ENCODE measurements around the gene ATCAY. TPM values are rescaled to one million over a fixed set of nuclear protein-coding genes. Genes with fewer than 3 reads are reported as not detected.
"Not testable (repeated sequence)": the region's sequence is repeated elsewhere in the genome, so short reads cannot be mapped to it uniquely, and the experiment has no call there.

ATCAY gene
- total RNA-seq, 1 donor from 2014 or later, result not detected

DNA sequence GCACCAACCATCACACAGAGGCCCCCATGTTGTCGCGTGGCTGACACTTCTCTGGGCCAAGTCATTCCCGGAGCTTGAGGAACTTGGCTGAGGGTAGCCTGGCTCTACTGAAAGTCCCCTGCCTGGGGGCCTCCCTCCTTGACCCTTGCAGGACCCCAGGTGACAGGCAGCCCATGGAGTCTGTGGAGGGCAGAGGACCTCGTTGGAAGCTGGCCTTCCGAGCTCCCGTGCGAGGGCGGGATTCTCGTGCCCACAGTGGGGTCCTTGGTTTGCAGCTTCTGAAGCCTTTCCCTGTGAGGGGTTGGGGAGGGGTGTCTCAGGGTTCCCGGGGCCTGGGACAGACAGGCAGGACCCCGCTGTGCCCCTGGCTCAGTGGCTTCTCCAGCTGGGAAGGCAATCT lies 68.8 kb downstream of the ATCAY start:
- H3K27ac ChIP-seq (replicated peaks), result peak overlapping the region; percentile 95
- H3K4me3 ChIP-seq, result peak overlapping the region; percentile 74
- no peak for DNase-seq
- H3K9me3 ChIP-seq (replicated peaks), result no peaks in the 10 kb centered on the region
- intact Hi-C loops (cut with micrococcal nuclease), result no loop called here
- no peaks in the 10 kb centered on the region for H3K36me3 ChIP-seq
- peaks cover 82% of the 10 kb centered on the region for H3K4me1 ChIP-seq
- H3K27me3 ChIP-seq (ENCODE audit: low read depth), result no peaks in the 10 kb centered on the region
- TF ChIP-seq, protein P1, sequence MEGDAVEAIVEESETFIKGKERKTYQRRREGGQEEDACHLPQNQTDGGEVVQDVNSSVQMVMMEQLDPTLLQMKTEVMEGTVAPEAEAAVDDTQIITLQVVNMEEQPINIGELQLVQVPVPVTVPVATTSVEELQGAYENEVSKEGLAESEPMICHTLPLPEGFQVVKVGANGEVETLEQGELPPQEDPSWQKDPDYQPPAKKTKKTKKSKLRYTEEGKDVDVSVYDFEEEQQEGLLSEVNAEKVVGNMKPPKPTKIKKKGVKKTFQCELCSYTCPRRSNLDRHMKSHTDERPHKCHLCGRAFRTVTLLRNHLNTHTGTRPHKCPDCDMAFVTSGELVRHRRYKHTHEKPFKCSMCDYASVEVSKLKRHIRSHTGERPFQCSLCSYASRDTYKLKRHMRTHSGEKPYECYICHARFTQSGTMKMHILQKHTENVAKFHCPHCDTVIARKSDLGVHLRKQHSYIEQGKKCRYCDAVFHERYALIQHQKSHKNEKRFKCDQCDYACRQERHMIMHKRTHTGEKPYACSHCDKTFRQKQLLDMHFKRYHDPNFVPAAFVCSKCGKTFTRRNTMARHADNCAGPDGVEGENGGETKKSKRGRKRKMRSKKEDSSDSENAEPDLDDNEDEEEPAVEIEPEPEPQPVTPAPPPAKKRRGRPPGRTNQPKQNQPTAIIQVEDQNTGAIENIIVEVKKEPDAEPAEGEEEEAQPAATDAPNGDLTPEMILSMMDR (IDR thresholded peaks at IDR 0.05; ENCODE audit: borderline replicate concordance), result no peak

DNA sequence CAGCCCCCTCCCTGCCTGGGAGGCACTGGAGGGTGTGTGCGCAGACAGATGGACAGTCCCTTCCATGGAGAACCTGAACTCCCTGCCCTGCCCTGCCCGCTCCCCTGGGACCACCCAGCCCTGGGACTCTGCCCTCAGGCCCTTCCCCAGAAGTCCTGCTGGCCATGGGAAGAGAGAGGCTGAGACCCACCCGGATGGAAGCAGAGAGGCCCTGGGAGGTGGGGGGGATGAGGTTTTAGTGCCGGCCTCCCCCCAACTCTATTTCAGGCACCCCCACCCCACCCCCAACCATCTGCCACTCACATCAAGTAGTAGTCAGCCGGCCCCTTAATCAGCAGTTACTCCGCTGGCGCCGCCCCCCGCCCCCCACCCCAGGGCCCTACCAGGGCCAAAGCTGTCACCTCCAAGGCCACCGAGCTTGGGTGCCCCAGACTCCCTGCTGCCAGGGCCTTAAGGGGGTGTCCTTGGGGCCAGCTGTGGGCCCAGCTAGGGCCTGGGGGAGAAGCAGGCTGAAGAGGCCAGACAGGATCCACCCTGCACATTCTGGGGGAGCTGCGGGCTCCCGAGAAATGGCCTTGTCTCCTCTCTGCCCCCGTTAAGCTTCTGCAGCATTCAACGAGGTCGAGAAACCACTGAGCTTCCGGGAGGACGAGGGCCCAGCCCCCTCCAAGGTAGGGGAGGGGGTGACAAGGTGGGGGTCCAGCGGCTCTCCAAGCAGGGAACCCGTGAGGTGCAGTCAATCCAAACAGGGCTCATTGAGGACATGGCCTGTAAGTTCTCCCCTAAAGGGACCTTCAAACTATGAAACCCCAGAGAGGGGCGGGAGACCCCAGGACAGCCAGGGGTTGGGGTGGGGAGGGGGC lies 69.7 kb downstream of the ATCAY start:
- TF ChIP-seq, protein P1 (IDR thresholded peaks at IDR 0.05; ENCODE audit: borderline replicate concordance), result no peak

DNA sequence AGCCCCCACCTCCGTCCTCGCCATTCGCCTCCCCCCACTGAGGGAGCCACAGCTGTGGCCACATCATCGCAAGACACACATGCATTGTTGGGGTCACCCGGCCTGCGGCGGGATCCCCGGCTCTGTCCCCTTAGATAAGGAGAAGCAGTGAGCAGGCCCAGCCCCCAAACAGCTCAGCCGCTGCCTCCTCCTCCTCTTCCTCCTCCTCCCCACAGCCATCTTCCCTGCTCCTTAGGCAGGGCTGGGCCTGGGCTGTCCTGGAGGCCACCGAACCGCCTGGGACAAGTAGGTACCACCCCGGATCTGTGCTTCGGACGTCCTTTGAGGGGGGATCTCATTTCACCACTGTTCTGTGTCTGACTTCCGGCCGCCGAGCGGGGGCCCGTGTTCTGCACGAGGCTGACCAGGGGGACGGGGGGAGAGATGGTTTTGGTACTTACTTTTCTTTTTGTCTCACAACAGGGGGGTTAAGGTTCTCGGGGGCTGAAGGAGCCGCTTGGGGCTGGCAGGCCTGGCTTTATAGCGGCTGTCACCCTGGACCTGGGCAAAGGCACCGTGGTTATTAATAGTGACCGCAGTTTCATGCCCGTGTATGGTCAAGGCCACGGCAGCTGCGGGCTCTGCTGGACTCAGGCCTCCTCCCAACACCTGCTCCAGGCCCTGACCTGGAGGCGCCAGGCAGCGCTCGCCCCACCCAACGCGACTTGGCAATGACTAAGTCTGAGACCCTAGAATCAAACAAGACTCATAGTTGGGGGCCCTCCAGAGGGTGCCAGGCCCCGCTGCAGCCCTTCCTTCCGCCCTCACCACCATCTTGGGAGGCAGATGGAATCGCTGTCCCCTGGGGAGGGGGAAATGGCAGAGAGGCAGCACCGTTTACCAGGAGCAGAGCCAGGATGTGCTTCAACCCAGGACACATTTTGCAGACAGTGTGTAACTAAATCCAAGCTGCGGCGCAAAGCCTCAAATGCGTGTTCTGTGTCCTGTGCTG lies 70.7 kb downstream of the ATCAY start:
- Histone ChIP-seq H3K27me3 (ENCODE audit: low read depth) (no peaks in the 10 kb centered on the region), H3K4me1 (peaks cover 73% of the 10 kb centered on the region), H3K4me3 (peak overlapping the region; percentile 74), H3K27ac (replicated peaks) (peak overlapping the region; percentile 95), H3K36me3 (peaks cover 7% of the 10 kb centered on the region), H3K9me3 (replicated peaks) (no peaks in the 10 kb centered on the region)
- TF ChIP-seq, protein P1 (IDR thresholded peaks at IDR 0.05; ENCODE audit: borderline replicate concordance), result no peak
- DNase-seq, result peak; percentile 75
- intact Hi-C loops (cut with micrococcal nuclease), result no loop called here

More for the DNA sequence above, 69.7 kb downstream of the ATCAY start:
- no peaks in the 10 kb centered on the region for H3K9me3 ChIP-seq (replicated peaks)
- peak overlapping the region; percentile 95 for H3K27ac ChIP-seq (replicated peaks)
- DNase-seq, result no peak
- no peaks in the 10 kb centered on the region for H3K27me3 ChIP-seq (ENCODE audit: low read depth)
- peaks cover 79% of the 10 kb centered on the region for H3K4me1 ChIP-seq
- intact Hi-C loops (cut with micrococcal nuclease), result no loop called here
- H3K4me3 ChIP-seq, result peak overlapping the region; percentile 74
- no peaks in the 10 kb centered on the region for H3K36me3 ChIP-seq

DNA sequence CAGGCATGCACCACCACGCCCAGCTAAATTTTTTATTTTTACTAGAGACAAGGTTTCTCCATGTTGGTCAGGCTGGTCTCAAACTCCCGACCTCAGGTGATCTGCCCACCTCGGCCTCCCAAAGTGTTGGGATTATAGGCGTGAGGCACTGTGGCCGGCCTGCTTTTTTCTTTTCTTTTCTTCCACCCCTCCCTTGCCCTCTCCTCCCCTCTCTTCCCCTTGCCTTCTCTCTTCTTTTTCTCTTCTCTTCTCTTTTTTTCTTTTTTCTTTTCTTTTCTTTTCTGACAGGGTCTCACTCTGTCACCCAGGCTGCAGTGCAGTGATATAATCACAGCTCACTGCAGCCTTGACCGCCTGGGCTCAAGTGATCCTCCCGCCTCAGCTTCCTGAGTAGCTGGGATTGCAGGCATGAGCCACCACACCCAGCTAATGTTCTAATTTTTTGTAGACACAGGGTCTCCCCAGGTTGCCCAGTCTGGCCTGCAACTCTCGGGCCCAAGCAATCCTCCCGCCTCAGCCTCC lies 72.3 kb downstream of the ATCAY start:
- DNase-seq; H3K27me3 ChIP-seq (ENCODE audit: low read depth); intact Hi-C loops (cut with micrococcal nuclease); H3K9me3 ChIP-seq (replicated peaks): not testable (repeated sequence)
- peak overlapping the region; percentile 95 for H3K27ac ChIP-seq (replicated peaks)
- peaks cover 63% of the 10 kb centered on the region for H3K4me1 ChIP-seq
- peaks cover 21% of the 10 kb centered on the region for H3K36me3 ChIP-seq
- peak overlapping the region; percentile 74 for H3K4me3 ChIP-seq

DNA sequence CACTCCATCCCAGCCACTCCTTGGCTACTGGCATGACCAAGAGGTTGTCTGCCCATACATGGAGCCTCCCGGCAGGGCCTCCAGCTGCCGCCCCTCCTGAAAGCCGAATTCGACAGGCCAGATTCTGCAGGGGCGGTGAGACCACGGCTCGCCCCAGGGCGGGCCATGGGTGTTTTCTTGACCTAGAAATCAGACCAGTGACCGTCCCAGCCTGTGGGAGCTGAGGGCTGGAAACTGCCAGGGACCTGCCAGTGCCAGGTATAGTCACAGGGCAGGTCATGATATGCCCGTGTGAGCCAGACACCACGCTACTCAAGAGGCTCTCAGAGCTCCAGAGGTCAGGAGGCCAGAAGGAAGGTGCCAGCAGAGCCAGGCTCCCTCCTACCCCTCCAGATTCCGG lies 73.6 kb downstream of the ATCAY start:
- Histone ChIP-seq H3K4me1 (peaks cover 55% of the 10 kb centered on the region), H3K4me3 (no peak overlapping the region), H3K9me3 (replicated peaks) (no peaks in the 10 kb centered on the region), H3K36me3 (peaks cover 34% of the 10 kb centered on the region), H3K27me3 (ENCODE audit: low read depth) (no peaks in the 10 kb centered on the region), H3K27ac (replicated peaks) (peak overlapping the region; percentile 95)
- DNase-seq, result peak; percentile 54
- intact Hi-C loops (cut with micrococcal nuclease), result no loop called here
- TF ChIP-seq, protein P1 (IDR thresholded peaks at IDR 0.05; ENCODE audit: borderline replicate concordance), result no peak

DNA sequence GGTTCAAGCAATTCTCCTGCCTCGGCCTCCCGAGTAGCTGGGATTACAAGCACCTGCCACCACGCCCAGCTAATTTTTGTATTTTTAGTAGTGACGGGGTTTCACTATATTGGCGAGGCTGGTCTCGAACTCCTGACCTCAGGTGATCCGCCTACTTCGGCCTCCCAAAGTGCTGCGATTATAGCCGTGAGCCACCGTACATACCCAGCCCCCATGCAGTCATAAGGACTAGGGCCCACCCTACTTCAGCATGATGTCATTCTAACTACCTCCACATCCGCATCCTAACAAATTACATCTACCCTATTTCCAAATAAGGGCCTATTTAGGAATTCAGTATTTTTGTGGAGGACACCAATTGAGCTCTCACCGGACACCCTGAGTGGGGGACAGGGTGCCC lies 74.8 kb downstream of the ATCAY start:
- peaks cover 45% of the 10 kb centered on the region for H3K4me1 ChIP-seq
- intact Hi-C loops (cut with micrococcal nuclease); H3K4me3 ChIP-seq; H3K27me3 ChIP-seq (ENCODE audit: low read depth); H3K9me3 ChIP-seq (replicated peaks); DNase-seq: not testable (repeated sequence)
- H3K36me3 ChIP-seq, result peaks cover 46% of the 10 kb centered on the region
- peak overlapping the region; percentile 95 for H3K27ac ChIP-seq (replicated peaks)

All from left ventricle myocardium inferior (tissue), 1 donor.